T1000 (cell line): ENCODE results near the gene CR1.
"Not testable (repeated sequence)": the region's sequence is repeated elsewhere in the genome, so short reads cannot be mapped to it uniquely, and the experiment has no call there.

Experiments used
- DNase-seq: peaks from one replicate; lab custom pipeline; 2025; ENCODE audit warnings: mixed read lengths; lab: John Stamatoyannopoulos, UW

Gene CR1

GRCh38 chr1:207644852-207645634 is 149.1 kb downstream of the CR1 start, which contains the start of gene CR1L:
TSS of gene CR1L (plus strand) at chr1:207645133. CDS start at chr1:207645234, 101 bp downstream.
- DNase-seq, result no peak

GRCh38 chr1:207645635-207646081 is 149.7 kb downstream of the CR1 start:
- DNase-seq, result no peak

- DNase-seq, result no peak
These were observed 150.2 kb downstream of the CR1 start for GRCh38 chr1:207646171-207646570.

GRCh38 chr1:207646944-207647579 is 151.1 kb downstream of the CR1 start:
- DNase-seq, result no peak

- no peak for DNase-seq
These were observed 151.8 kb downstream of the CR1 start for GRCh38 chr1:207647671-207648333.

GRCh38 chr1:207648334-207649209 is 152.6 kb downstream of the CR1 start:
- no peak for DNase-seq

GRCh38 chr1:207649210-207649753 is 153.3 kb downstream of the CR1 start:
- DNase-seq, result no peak

GRCh38 chr1:207649865-207650580 is 154.1 kb downstream of the CR1 start:
- no peak for DNase-seq

- DNase-seq, result no peak
These were observed 155.6 kb downstream of the CR1 start for GRCh38 chr1:207651583-207651982.

GRCh38 chr1:207654320-207654719 is 158.4 kb downstream of the CR1 start:
- no peak for DNase-seq

- DNase-seq, result no peak
These were observed 162.5 kb downstream of the CR1 start for GRCh38 chr1:207658408-207658807.

GRCh38 chr1:207658904-207659485 is 163.0 kb downstream of the CR1 start:
- DNase-seq, result no peak

GRCh38 chr1:207659545-207660153 is 163.7 kb downstream of the CR1 start:
- no peak for DNase-seq

- not testable (repeated sequence) for DNase-seq
These were observed 165.5 kb downstream of the CR1 start for GRCh38 chr1:207661420-207661819.

GRCh38 chr1:207666342-207666741 is 170.4 kb downstream of the CR1 start:
- DNase-seq, result no peak

GRCh38 chr1:207669528-207670009 is 173.6 kb downstream of the CR1 start:
- no peak for DNase-seq

- DNase-seq, result no peak
These were observed 174.2 kb downstream of the CR1 start for GRCh38 chr1:207670192-207670591.

GRCh38 chr1:207670997-207671396 is 175.0 kb downstream of the CR1 start:
- DNase-seq, result no peak

GRCh38 chr1:207672522-207673130 is 176.7 kb downstream of the CR1 start:
- DNase-seq, result no peak
